GM12874 (cell line): Measurements from ENCODE around the gene MEGF11.

Source experiments
- TF ChIP-seq, protein P1 (sequence below): IDR thresholded peaks from 2 replicates; pipeline ENCODE4 v1.5.1; 2011; ENCODE audit warnings: low read depth, mild to moderate bottlenecking, control low read depth, low read length, moderate library complexity; ENCODE audit not compliant: insufficient read depth

Gene MEGF11

DNA sequence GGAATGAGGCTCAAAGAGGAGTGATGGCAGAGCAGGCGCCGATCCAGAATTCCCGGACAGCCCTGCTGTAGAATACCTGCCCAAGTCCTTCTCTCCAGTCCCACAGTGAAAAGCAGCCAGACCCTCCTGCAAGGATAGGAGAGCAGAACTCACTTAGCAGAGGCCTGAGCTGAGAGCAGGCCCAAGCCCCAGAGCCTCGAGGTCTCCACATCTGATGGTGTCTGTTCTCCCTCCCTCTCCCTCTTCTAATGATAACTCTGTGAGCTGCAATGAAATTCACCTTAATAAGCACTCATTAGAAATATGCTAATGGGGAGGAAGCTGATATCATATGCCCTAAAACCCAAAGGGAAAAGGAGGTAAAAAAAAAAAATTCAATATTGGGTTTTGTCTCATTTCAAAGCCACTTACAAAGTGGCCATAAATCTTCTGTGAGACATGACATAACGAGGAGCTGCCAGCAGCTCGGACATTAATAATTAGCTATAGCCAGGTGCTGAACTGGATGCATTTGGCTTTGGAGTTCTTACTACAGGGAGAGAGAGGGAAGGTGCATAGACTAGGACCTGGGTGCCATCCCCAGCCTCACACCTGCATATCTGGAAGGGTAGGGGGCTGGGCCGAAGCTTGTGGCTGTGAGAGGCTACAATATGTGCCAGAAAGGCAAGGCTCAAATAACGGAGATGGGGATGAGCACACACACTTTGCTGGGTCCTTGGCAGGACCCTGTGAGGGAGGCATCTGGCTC, 108.4 kb downstream of the MEGF11 start:
- TF ChIP-seq, protein P1, sequence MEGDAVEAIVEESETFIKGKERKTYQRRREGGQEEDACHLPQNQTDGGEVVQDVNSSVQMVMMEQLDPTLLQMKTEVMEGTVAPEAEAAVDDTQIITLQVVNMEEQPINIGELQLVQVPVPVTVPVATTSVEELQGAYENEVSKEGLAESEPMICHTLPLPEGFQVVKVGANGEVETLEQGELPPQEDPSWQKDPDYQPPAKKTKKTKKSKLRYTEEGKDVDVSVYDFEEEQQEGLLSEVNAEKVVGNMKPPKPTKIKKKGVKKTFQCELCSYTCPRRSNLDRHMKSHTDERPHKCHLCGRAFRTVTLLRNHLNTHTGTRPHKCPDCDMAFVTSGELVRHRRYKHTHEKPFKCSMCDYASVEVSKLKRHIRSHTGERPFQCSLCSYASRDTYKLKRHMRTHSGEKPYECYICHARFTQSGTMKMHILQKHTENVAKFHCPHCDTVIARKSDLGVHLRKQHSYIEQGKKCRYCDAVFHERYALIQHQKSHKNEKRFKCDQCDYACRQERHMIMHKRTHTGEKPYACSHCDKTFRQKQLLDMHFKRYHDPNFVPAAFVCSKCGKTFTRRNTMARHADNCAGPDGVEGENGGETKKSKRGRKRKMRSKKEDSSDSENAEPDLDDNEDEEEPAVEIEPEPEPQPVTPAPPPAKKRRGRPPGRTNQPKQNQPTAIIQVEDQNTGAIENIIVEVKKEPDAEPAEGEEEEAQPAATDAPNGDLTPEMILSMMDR: no peak

DNA sequence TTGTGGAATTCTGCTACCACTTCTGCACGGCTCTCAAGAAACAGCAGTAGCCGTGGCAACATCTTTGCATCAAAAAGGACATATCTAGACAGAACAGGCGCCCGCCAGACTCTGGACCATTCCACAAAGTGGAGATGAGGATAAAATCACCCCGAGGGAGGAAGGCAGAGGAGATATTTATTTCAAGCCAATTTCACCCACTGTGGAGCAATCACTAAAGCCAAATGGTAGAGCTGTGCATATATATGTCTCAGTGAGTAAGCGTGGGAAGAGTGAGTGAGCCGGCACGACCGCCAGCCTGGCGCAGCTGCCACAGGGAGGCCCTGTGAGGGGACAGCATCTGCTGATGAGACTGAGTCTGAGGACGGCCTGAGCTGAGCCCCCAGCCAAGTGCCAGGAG, 111.3 kb downstream of the MEGF11 start:
- TF ChIP-seq, protein P1: no peak

DNA sequence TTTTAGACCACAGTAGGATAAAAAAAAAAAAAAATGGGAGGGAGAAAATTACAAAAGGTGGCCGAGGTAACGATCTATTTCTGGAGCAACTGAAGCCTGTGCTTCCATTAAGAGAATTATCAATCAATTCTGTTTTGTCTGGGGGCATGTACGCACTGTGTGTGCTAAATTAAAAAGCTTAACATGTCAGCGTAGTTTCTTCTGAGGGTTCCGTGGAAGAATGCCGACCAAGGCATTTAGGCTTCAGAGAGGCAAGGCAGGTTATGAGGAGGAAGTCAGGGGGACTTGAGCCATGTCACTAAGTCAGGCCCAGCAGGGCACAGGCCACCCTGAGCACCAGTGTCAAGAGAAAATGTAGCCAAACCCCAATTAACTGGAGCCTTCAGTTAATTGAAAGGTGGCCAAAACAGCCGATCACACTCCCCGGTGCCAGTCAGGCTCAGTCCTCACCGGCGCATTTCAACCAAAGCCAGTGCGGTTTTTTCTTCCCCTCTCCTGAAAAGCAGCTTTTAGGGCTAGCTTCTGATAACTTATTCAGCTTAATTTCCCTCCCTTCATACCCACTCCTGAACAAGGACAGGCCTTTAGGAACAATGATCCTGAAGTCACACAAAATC, 113.9 kb downstream of the MEGF11 start:
- TF ChIP-seq, protein P1: no peak

DNA sequence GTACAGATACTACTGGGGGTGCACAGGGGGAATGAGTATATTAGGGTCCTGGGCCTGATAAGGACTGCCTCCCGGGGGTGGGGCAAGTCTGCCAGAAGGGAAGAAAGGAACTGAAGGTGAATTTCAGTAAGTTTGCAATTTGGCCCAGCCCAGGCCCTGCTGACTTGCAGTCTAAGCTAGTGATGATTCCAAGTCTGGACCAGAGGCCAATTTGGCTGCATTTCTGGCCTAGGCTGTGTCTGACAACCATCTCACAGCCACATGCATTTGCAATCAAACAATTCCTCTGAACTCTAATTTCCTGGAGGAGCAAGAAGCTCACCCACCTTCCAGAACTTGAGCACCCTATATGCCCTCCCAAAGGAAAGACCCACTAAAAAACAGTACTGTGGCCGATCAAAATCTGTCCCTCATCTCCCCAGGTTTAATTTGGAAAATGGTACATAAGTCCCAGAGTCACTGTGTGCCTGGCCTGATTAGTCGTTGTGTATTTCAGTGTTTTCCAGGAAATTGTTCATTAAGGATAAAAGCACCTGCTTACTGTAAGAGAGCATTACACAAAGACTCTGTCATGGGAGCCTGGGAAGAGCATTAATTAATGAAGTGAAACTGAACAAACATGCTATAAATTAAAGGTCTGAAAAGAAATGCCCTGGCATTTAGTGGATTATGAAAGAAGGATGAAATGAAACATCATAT, 114.5 kb downstream of the MEGF11 start:
- TF ChIP-seq, protein P1: no peak

DNA sequence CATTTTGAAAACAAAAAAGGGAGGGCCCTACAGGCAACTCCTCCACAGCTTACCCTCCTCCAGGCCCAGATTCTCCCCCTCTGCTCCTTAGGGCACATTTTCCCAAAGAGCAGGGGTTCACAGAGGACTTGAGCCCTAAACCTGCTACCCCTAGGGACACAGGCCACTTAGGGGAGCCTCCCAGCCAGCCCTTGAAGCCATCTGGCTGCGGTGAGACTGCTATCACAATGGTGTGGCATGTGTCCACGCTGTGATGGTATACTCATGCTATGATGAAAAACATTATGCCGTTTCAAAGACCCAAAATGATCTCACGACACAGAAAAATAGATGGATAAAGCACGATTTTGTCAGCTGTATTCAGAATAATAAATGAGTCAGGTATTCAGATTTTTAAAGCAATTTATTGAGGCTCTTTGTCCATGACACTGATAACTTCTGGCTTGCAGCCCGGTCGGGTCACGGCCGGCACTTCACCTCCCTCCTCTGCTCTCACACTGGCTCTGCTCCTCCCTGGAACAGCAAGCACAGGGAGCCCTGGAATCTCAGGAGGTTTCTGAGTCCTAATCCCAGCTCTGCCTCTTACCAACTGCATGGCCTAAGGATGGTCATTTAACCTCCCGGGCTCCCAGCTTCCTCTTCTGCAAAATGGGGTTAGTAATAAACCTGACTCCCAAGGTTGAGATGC, 115.3 kb downstream of the MEGF11 start:
- TF ChIP-seq, protein P1: no peak

DNA sequence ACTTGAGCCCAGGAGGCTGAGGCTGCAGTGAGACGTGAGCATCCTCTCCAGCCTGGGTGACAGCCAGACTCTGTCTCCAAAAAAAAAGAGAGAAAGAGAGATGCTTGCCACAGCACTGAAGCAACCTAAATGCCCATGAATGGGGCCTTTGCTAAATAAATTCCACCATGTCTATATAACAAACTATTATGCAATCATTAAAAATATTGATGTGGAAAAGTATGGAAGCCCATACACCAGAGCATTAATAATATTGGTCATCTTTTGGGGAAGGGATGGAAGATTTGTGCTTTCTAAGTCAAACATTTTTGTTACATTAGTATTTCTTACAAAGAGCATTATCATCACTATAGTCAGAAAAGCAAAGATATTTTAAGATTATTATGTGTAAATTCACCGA, 116.6 kb downstream of the MEGF11 start:
- TF ChIP-seq, protein P1: no peak

DNA sequence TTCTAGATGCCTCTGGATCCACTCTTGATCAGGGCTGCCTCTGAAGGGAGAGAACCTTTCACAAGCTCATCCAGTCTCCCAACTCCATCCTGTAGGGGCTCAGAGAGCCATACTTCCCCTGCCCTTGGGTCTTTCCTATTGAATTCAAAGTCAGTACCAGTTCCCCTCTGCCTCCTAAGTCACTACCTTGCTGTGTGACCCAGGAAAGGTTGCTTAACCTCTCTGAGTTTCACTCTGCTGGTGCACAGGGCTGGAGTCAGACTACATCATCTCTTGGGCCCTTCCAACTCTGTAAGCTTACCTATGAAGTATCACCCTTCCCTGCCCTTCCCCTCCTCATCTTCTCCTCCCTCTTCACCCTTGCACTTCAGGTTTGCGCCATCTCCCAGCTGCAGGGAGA, 117.9 kb downstream of the MEGF11 start:
- TF ChIP-seq, protein P1: no peak
